CD4-positive, alpha-beta T cell (primary cell): ENCODE measurements around the gene FGF14. TPM values are rescaled to one million over a fixed set of nuclear protein-coding genes. Genes with fewer than 3 reads are reported as not detected.

Experiments used
- ATAC-seq: fragments of 200-7000 bp; cut with Tn5 transposase; one replicate; pipeline ENCODE4 v1.10.0; 2022; ENCODE audit warnings: mild to moderate bottlenecking; ENCODE audit not compliant: poor library complexity
- CTCF ChIA-PET: fragments of 350-600 bp; sonication (Branson Sonifier 250); formaldehyde crosslinking; loops from one replicate; lab custom pipeline; 2021; ENCODE audit warnings: antibody characterized with exemption, inconsistent platforms; lab: Charles Lee
- POLR2A ChIA-PET: fragments of 350-600 bp; sonication (Branson Sonifier 250); formaldehyde crosslinking; loops from one replicate; lab custom pipeline; 2021; ENCODE audit warnings: antibody characterized with exemption, inconsistent platforms; lab: Charles Lee
- DNase-seq, 14 experiments: peaks; one replicate each; pipeline ENCODE4 v3.0.0-alpha.2; 2013 to 2020; ENCODE audit warnings: mixed read lengths in 2 of 14
- H3K27ac ChIP-seq, 2 donors: one replicate each; pipeline versions ENCODE4 v1.5.1 to v1.7.0; 2013; ENCODE audit warnings: low read length in 2 of 2, low read depth in 1 of 2, mild to moderate bottlenecking in 1 of 2
- H3K27me3 ChIP-seq, 2 experiments: 1 replicate in 1 of 2; 2 replicates in 1 of 2; pipeline versions ENCODE4 v1.6.1 to v1.7.0; 2013; ENCODE audit warnings: low read length in 2 of 2, control low read depth in 1 of 2, mild to moderate bottlenecking in 1 of 2, moderate library complexity in 1 of 2; ENCODE audit not compliant: insufficient read depth in 2 of 2, control insufficient read depth in 1 of 2
- H3K36me3 ChIP-seq: one replicate; pipeline ENCODE4 v1.6.1; 2013; ENCODE audit warnings: low read length, control low read depth; ENCODE audit not compliant: insufficient read depth
- H3K4me1 ChIP-seq: one replicate; pipeline ENCODE4 v1.6.1; 2013; ENCODE audit warnings: low read length, control low read depth; ENCODE audit not compliant: insufficient read depth
- H3K4me3 ChIP-seq: one replicate; pipeline ENCODE4 v1.5.1; 2013; ENCODE audit warnings: mild to moderate bottlenecking, low read length, moderate library complexity
- H3K9me3 ChIP-seq, 2 experiments: 1 replicate in 1 of 2; 2 replicates in 1 of 2; pipeline versions ENCODE4 v1.6.1 to v1.7.0; 2013; ENCODE audit warnings: low read length in 2 of 2, mild to moderate bottlenecking in 2 of 2, control low read depth in 1 of 2, moderate library complexity in 1 of 2; ENCODE audit not compliant: control insufficient read depth in 1 of 2, insufficient read depth in 1 of 2
- H3K27ac Mint-ChIP-seq: one replicate; pipeline ENCODE4 v1.8.0; 2020; ENCODE audit warnings: mixed read lengths
- H3K27me3 Mint-ChIP-seq: one replicate; pipeline ENCODE4 v1.8.0; 2021; ENCODE audit warnings: mixed read lengths
- H3K36me3 Mint-ChIP-seq: one replicate; pipeline ENCODE4 v1.8.0; 2021; ENCODE audit warnings: low read depth, mixed read lengths
- H3K4me1 Mint-ChIP-seq: one replicate; pipeline ENCODE4 v1.8.0; 2021; ENCODE audit warnings: low read depth, mixed read lengths
- H3K4me3 Mint-ChIP-seq: one replicate; pipeline ENCODE4 v1.8.0; 2020; ENCODE audit warnings: mild to moderate bottlenecking, mixed read lengths
- H3K9me3 Mint-ChIP-seq: one replicate; pipeline ENCODE4 v1.8.0; 2020; ENCODE audit warnings: mixed read lengths
- CTCF ChIP-seq: fragments of 200-600 bp; IDR thresholded peaks from one replicate; pipeline ENCODE4 v1.8.0; 2022; ENCODE audit warnings: antibody characterized with exemption, mild to moderate bottlenecking
- intact Hi-C, 2 experiments: fragments of 100-400 bp; cut with DNase I in 1 of 2; cut with micrococcal nuclease in 1 of 2; formaldehyde crosslinking; loops; one replicate each; pipeline versions ENCODE4 v1.15.1 to v1.9.0; 2023 to 2025; cut with DNase I, micrococcal nuclease
- total RNA-seq, 174 experiments: library from RNA in 2 of 174; stranded (reverse) in 2 of 174; gene quantifications; one replicate each; pipeline ENCODE4 v1.2.3 and lab custom pipeline; 2021 to 2026

Gene FGF14
- total RNA-seq, 2 experiments from 2014 or later, result not detected

- no peak for DNase-seq
- ChIA-PET POLR2A (no interaction called here), CTCF (no interaction called here)
- no peaks in the 10 kb centered on the region for H3K36me3 ChIP-seq
- Mint-ChIP-seq H3K4me1 (no peaks in the 10 kb centered on the region), H3K27me3 (peaks cover 15% of the 10 kb centered on the region), H3K4me3 (no peak overlapping the region), H3K27ac (no peak overlapping the region), H3K36me3 (no peaks in the 10 kb centered on the region), H3K9me3 (no peaks in the 10 kb centered on the region)
- no peak overlapping the region for H3K27ac ChIP-seq
- ATAC-seq, result no peak
- intact Hi-C loops, result no loop called here
- H3K27me3 ChIP-seq, result peaks cover 0 to 2% of the 10 kb centered on the region in 2 experiments
- no peak for TF ChIP-seq CTCF
- no peaks in the 10 kb centered on the region for H3K9me3 ChIP-seq
- H3K4me3 ChIP-seq, result no peak overlapping the region
- no peaks in the 10 kb centered on the region for H3K4me1 ChIP-seq
Observed at GRCh38 chr13:101930331-101930730, 471.5 kb downstream of the FGF14 start.

- H3K9me3 ChIP-seq, result no peaks in the 10 kb centered on the region
- TF ChIP-seq CTCF, result no peak
- no peaks in the 10 kb centered on the region for H3K9me3 Mint-ChIP-seq
- ChIA-PET CTCF (no interaction called here), POLR2A (no interaction called here)
- no peak for DNase-seq
- no peak for ATAC-seq
- no peak overlapping the region for H3K4me3 ChIP-seq
- H3K27ac ChIP-seq, result no peak overlapping the region
- intact Hi-C loops, result no loop called here
- no peak overlapping the region for H3K4me3 Mint-ChIP-seq
- no peak overlapping the region for H3K27ac Mint-ChIP-seq
- H3K4me1 Mint-ChIP-seq, result no peaks in the 10 kb centered on the region
- H3K27me3 ChIP-seq, result peaks cover 2 to 13% of the 10 kb centered on the region in 2 experiments
- H3K4me1 ChIP-seq, result no peaks in the 10 kb centered on the region
- peaks cover 37% of the 10 kb centered on the region for H3K27me3 Mint-ChIP-seq
- H3K36me3 Mint-ChIP-seq, result no peaks in the 10 kb centered on the region
- H3K36me3 ChIP-seq, result no peaks in the 10 kb centered on the region
Observed at GRCh38 chr13:101925731-101926130, 476.1 kb downstream of the FGF14 start.

GRCh38 chr13:101919541-101920181 lies 482.2 kb downstream of the FGF14 start:
- no peak for TF ChIP-seq CTCF
- POLR2A ChIA-PET, result no interaction called here

More at GRCh38 chr13:101919541-101920181, 482.2 kb downstream of the FGF14 start:
- no peak overlapping the region for H3K27ac ChIP-seq
- Mint-ChIP-seq H3K9me3 (no peaks in the 10 kb centered on the region), H3K36me3 (no peaks in the 10 kb centered on the region), H3K4me1 (no peaks in the 10 kb centered on the region), H3K27ac (no peak overlapping the region), H3K27me3 (peaks cover 64% of the 10 kb centered on the region), H3K4me3 (no peak overlapping the region)
- peaks cover 0 to 12% of the 10 kb centered on the region in 2 experiments for H3K9me3 ChIP-seq
- intact Hi-C loops, result no loop called here
- DNase-seq, result no peak
- peaks cover 38 to 69% of the 10 kb centered on the region in 2 experiments for H3K27me3 ChIP-seq
- no peaks in the 10 kb centered on the region for H3K36me3 ChIP-seq
- H3K4me3 ChIP-seq, result no peak overlapping the region
- no peak for ATAC-seq
- CTCF ChIA-PET, result no interaction called here
- H3K4me1 ChIP-seq, result no peaks in the 10 kb centered on the region
